Mesothelial cell of epicardium (in vitro differentiated cells): ENCODE data around the gene CRADD. TPM values are rescaled to one million over a fixed set of nuclear protein-coding genes. Genes with fewer than 3 reads are reported as not detected.

Source experiments
- DNase-seq, 2 experiments: peaks; one replicate each; pipeline ENCODE4 v3.0.0; 2021; ENCODE audit warnings: low spot score in 2 of 2; ENCODE audit not compliant: unreplicated experiment in 2 of 2
- H3K27ac Mint-ChIP-seq: 2 replicates; pipeline ENCODE4 v1.8.0; 2021; ENCODE audit warnings: mixed read lengths
- H3K27me3 Mint-ChIP-seq: 2 replicates; pipeline ENCODE4 v1.8.0; 2021; ENCODE audit warnings: low read depth, mixed read lengths
- H3K36me3 Mint-ChIP-seq: 2 replicates; pipeline ENCODE4 v1.8.0; 2021; ENCODE audit warnings: mixed read lengths
- H3K4me1 Mint-ChIP-seq: 2 replicates; pipeline ENCODE4 v1.8.0; 2021; ENCODE audit warnings: mixed read lengths
- H3K4me3 Mint-ChIP-seq: 2 replicates; pipeline ENCODE4 v1.8.0; 2021; ENCODE audit warnings: mild to moderate bottlenecking, moderate library complexity, mixed read lengths
- H3K9me3 Mint-ChIP-seq: 2 replicates; pipeline ENCODE4 v1.8.0; 2021; ENCODE audit warnings: mixed read lengths
- CTCF ChIP-seq: fragments of 200-600 bp; sonication (generic); IDR thresholded peaks from one replicate; pipeline ENCODE4 v1.5.0; 2021; ENCODE audit warnings: antibody characterized with exemption; ENCODE audit not compliant: unreplicated experiment
- total RNA-seq: library from RNA; stranded (reverse); gene quantifications from 3 replicates; pipeline ENCODE4 v1.2.1, GENCODE V29; 2021

CRADD gene
- total RNA-seq, 1 donor from 2014 or later = 6.6 TPM

GRCh38 chr12:93804392-93805179 is 127.4 kb downstream of the CRADD start:
- no peak overlapping the region for H3K4me3 Mint-ChIP-seq
- peaks cover 33% of the 10 kb centered on the region for H3K4me1 Mint-ChIP-seq
- no peaks in the 10 kb centered on the region for H3K36me3 Mint-ChIP-seq
- H3K9me3 Mint-ChIP-seq = no peaks in the 10 kb centered on the region
- H3K27me3 Mint-ChIP-seq = no peaks in the 10 kb centered on the region
- peak overlapping the region; percentile 21 for H3K27ac Mint-ChIP-seq
- no peak for DNase-seq
- TF ChIP-seq CTCF = no peak

- Mint-ChIP-seq H3K9me3 (no peaks in the 10 kb centered on the region), H3K4me1 (peaks cover 36% of the 10 kb centered on the region), H3K27ac (no peak overlapping the region), H3K4me3 (no peak overlapping the region), H3K27me3 (no peaks in the 10 kb centered on the region), H3K36me3 (no peaks in the 10 kb centered on the region)
- TF ChIP-seq CTCF = no peak
- no peak for DNase-seq
Observed at GRCh38 chr12:93805736-93806141, 128.6 kb downstream of the CRADD start.

DNA sequence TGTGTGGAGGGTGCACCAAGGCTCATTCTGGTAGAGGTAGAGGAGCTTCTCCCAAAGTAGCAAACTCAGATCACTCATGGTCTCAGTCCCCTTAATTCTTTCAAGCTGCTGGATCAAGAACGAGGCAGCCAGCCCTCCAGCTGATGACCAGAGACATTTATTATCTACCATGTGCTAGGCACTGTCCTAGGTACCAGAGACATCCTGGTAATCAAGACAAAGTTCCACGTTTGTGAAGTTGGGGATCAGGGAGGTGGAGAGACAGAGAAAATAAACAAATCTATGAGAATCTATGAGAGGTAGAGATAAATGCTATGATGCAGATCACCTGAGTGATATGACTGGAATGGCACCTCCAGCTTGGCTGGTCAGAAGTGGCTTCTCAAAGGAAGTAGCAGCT is 130.2 kb downstream of the CRADD start:
- Mint-ChIP-seq H3K9me3 (no peaks in the 10 kb centered on the region), H3K4me3 (no peak overlapping the region), H3K27me3 (no peaks in the 10 kb centered on the region), H3K27ac (no peak overlapping the region), H3K36me3 (no peaks in the 10 kb centered on the region), H3K4me1 (peaks cover 46% of the 10 kb centered on the region)
- TF ChIP-seq CTCF = no peak
- no peak for DNase-seq

GRCh38 chr12:93808169-93808899 is 131.2 kb downstream of the CRADD start:
- Mint-ChIP-seq H3K9me3 (no peaks in the 10 kb centered on the region), H3K27ac (no peak overlapping the region), H3K4me3 (no peak overlapping the region), H3K4me1 (peaks cover 46% of the 10 kb centered on the region), H3K36me3 (no peaks in the 10 kb centered on the region), H3K27me3 (no peaks in the 10 kb centered on the region)
- no peak for DNase-seq
- TF ChIP-seq CTCF = no peak

DNA sequence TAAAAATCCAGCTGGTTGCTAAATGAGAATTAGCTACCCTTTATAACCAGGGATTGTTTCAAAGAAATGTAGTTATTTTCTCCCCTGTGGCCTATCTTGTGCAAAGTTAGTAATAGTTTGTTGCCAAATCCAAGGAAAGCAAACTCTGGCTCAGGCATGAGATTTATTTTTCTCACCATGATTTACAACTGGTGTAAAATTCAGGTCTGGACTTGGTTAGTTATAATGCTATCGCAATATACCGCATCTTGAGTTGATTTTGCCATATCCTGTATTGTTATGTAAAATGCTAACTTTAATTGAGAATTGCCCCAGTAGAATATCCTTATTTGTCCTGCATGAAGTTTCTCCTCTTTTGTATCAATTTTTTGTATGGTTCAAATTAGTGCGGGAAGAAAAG is 135.5 kb downstream of the CRADD start:
- H3K4me1 Mint-ChIP-seq = peaks cover 36% of the 10 kb centered on the region
- no peak for DNase-seq

More for the DNA sequence above, 135.5 kb downstream of the CRADD start:
- H3K4me3 Mint-ChIP-seq = no peak overlapping the region
- H3K27ac Mint-ChIP-seq = no peak overlapping the region
- TF ChIP-seq CTCF = no peak
- no peaks in the 10 kb centered on the region for H3K9me3 Mint-ChIP-seq
- H3K27me3 Mint-ChIP-seq = no peaks in the 10 kb centered on the region
- H3K36me3 Mint-ChIP-seq = no peaks in the 10 kb centered on the region
